Peyer's patch (tissue), 4 donors: ENCODE results near the gene PABPC1L.

Experiments used
- POLR2A ChIP-seq, 2 donors: fragments of 450-650 bp; IDR thresholded peaks; one replicate each; pipeline ENCODE4 v1.5.1; 2017; ENCODE audit warnings: antibody characterized with exemption in 2 of 2, mild to moderate bottlenecking in 2 of 2, moderate library complexity in 2 of 2
- TF ChIP-seq, protein P1 (sequence below), 6 experiments: fragments of 450-650 bp in 4 of 6; fragments of 200-600 bp in 2 of 6; sonication (generic) in 1 of 6; IDR thresholded peaks; one replicate each; pipeline ENCODE4 v1.5.1; 2017 to 2019; ENCODE audit warnings: antibody characterized with exemption in 6 of 6, mild to moderate bottlenecking in 3 of 6, moderate library complexity in 1 of 6

GRCh38 chr20:44931911-44932310, 22.1 kb downstream of the PABPC1L start:
- TF ChIP-seq, protein P1, sequence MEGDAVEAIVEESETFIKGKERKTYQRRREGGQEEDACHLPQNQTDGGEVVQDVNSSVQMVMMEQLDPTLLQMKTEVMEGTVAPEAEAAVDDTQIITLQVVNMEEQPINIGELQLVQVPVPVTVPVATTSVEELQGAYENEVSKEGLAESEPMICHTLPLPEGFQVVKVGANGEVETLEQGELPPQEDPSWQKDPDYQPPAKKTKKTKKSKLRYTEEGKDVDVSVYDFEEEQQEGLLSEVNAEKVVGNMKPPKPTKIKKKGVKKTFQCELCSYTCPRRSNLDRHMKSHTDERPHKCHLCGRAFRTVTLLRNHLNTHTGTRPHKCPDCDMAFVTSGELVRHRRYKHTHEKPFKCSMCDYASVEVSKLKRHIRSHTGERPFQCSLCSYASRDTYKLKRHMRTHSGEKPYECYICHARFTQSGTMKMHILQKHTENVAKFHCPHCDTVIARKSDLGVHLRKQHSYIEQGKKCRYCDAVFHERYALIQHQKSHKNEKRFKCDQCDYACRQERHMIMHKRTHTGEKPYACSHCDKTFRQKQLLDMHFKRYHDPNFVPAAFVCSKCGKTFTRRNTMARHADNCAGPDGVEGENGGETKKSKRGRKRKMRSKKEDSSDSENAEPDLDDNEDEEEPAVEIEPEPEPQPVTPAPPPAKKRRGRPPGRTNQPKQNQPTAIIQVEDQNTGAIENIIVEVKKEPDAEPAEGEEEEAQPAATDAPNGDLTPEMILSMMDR (IDR thresholded peaks at IDR 0.05): no peak
- no peak for TF ChIP-seq POLR2A (IDR thresholded peaks at IDR 0.05)
